Measurements from ENCODE around the gene PLEKHG4B.

- TF ChIP-seq MAX (IDR thresholded peaks at IDR 0.05) (no peak; the same call in 1 of the 2 replicates), TEAD4 (IDR thresholded peaks at IDR 0.05) (peak; percentile 44; the same call in 1 of the 2 replicates), RAD21 (IDR thresholded peaks at IDR 0.05; ENCODE audit: low read depth) (no peak), REST (IDR thresholded peaks at IDR 0.05; ENCODE audit: low read depth) (no peak), YY1 (IDR thresholded peaks at IDR 0.05; ENCODE audit: low read depth) (no peak), CREB1 (IDR thresholded peaks at IDR 0.05; ENCODE audit: low read depth) (no peak), EGR1 (IDR thresholded peaks at IDR 0.05) (no peak), FOXM1 (IDR thresholded peaks at IDR 0.05; ENCODE audit: borderline replicate concordance, low read depth) (no peak), EP300 (IDR thresholded peaks at IDR 0.05; ENCODE audit: borderline replicate concordance) (no peak), NFIC (IDR thresholded peaks at IDR 0.05) (no peak), CEBPB (IDR thresholded peaks at IDR 0.05) (no peak), TCF12 (IDR thresholded peaks at IDR 0.05; ENCODE audit: low read depth) (no peak), TAF1 (IDR thresholded peaks at IDR 0.05; ENCODE audit: low read depth) (no peak; the same call in 1 of the 2 replicates)
Measured at GRCh38 chr5:77546-77945, 14.4 kb upstream of the PLEKHG4B start.

Measured in Ishikawa (cell line).